Sigmoid colon (tissue), 4 donors: ENCODE results near the gene CHADL.

Experiments used
- CTCF ChIP-seq, 4 experiments: fragments of 450-650 bp in 3 of 4; fragments of 200-600 bp in 1 of 4; IDR thresholded peaks; one replicate each; pipeline ENCODE4 v1.5.1; 2016 to 2019; ENCODE audit warnings: antibody characterized with exemption in 4 of 4, mild to moderate bottlenecking in 3 of 4, moderate library complexity in 2 of 4
- EP300 ChIP-seq, 4 donors: sonication (generic); formaldehyde crosslinking; IDR thresholded peaks; one replicate each; pipeline ENCODE4 v1.6.1; 2017; ENCODE audit warnings: antibody characterized with exemption in 4 of 4
- POLR2A ChIP-seq, 2 donors: fragments of 450-650 bp; IDR thresholded peaks; one replicate each; pipeline ENCODE4 v1.6.1; 2016; ENCODE audit warnings: antibody characterized with exemption in 2 of 2, mild to moderate bottlenecking in 2 of 2, moderate library complexity in 2 of 2
- POLR2AphosphoS5 ChIP-seq, 4 donors: sonication (generic); formaldehyde crosslinking; IDR thresholded peaks; one replicate each; pipeline ENCODE4 v1.6.1; 2017; ENCODE audit warnings: antibody characterized with exemption in 4 of 4

- TF ChIP-seq CTCF (IDR thresholded peaks at IDR 0.05) (no peak), POLR2A (IDR thresholded peaks at IDR 0.05) (no peak), POLR2AphosphoS5 (IDR thresholded peaks at IDR 0.05) (no peak), EP300 (IDR thresholded peaks at IDR 0.05) (no peak)
Measured at GRCh38 chr22:41229215-41229614, 11.5 kb downstream of the CHADL start.
